CD4-positive, alpha-beta T cell treated with Interleukin-21 for 1 hour (primary cell): Measurements from ENCODE around the gene AKAP13.

Source experiments
- DNase-seq: peaks from one replicate; pipeline ENCODE4 v3.0.0-alpha.2; 2020

The AKAP13 gene

GRCh38 chr15:85545752-85546151, 165.3 kb downstream of the AKAP13 start:
- peak; percentile 13 for DNase-seq

- no peak for DNase-seq
Observed at GRCh38 chr15:85547386-85547785, 167.0 kb downstream of the AKAP13 start.

- DNase-seq: no peak
Observed at GRCh38 chr15:85550283-85550682, 169.9 kb downstream of the AKAP13 start.

- DNase-seq: no peak
Observed at GRCh38 chr15:85551221-85551832, 170.9 kb downstream of the AKAP13 start.

GRCh38 chr15:85554852-85555521, 174.6 kb downstream of the AKAP13 start:
- peak; percentile 11 for DNase-seq

- no peak for DNase-seq
Observed at GRCh38 chr15:85555875-85556617, 175.6 kb downstream of the AKAP13 start.

- no peak for DNase-seq
Observed at GRCh38 chr15:85556618-85556895, 176.2 kb downstream of the AKAP13 start.

- no peak for DNase-seq
Observed at GRCh38 chr15:85557385-85557784, 177.0 kb downstream of the AKAP13 start.

GRCh38 chr15:85558848-85559247, 178.4 kb downstream of the AKAP13 start:
- DNase-seq: no peak

- no peak for DNase-seq
Observed at GRCh38 chr15:85559530-85559929, 179.1 kb downstream of the AKAP13 start.

GRCh38 chr15:85562824-85563223, 182.4 kb downstream of the AKAP13 start:
- DNase-seq: no peak

- no peak for DNase-seq
Observed at GRCh38 chr15:85563328-85563727, 182.9 kb downstream of the AKAP13 start.

- DNase-seq: no peak
Observed at GRCh38 chr15:85563731-85564130, 183.3 kb downstream of the AKAP13 start.

GRCh38 chr15:85564686-85565085, 184.3 kb downstream of the AKAP13 start:
- DNase-seq: no peak

GRCh38 chr15:85568261-85568808, 187.9 kb downstream of the AKAP13 start:
- no peak for DNase-seq

- no peak for DNase-seq
Observed at GRCh38 chr15:85570336-85570735, 189.9 kb downstream of the AKAP13 start.

- no peak for DNase-seq
Observed at GRCh38 chr15:85571780-85572179, 191.4 kb downstream of the AKAP13 start.

- DNase-seq: no peak
Observed at GRCh38 chr15:85576392-85576791, 196.0 kb downstream of the AKAP13 start.

GRCh38 chr15:85578941-85579701, 198.7 kb downstream of the AKAP13 start:
- no peak for DNase-seq

GRCh38 chr15:85579957-85580694, 199.7 kb downstream of the AKAP13 start:
- DNase-seq: peak; percentile 24

- peak; percentile 63 for DNase-seq
Observed at GRCh38 chr15:85580879-85581278, 200.5 kb downstream of the AKAP13 start.

- peak; percentile 69 for DNase-seq
Observed at GRCh38 chr15:85581495-85581894, 201.1 kb downstream of the AKAP13 start.
